ENCODE data around the gene CEACAM18.

Gene CEACAM18

DNA sequence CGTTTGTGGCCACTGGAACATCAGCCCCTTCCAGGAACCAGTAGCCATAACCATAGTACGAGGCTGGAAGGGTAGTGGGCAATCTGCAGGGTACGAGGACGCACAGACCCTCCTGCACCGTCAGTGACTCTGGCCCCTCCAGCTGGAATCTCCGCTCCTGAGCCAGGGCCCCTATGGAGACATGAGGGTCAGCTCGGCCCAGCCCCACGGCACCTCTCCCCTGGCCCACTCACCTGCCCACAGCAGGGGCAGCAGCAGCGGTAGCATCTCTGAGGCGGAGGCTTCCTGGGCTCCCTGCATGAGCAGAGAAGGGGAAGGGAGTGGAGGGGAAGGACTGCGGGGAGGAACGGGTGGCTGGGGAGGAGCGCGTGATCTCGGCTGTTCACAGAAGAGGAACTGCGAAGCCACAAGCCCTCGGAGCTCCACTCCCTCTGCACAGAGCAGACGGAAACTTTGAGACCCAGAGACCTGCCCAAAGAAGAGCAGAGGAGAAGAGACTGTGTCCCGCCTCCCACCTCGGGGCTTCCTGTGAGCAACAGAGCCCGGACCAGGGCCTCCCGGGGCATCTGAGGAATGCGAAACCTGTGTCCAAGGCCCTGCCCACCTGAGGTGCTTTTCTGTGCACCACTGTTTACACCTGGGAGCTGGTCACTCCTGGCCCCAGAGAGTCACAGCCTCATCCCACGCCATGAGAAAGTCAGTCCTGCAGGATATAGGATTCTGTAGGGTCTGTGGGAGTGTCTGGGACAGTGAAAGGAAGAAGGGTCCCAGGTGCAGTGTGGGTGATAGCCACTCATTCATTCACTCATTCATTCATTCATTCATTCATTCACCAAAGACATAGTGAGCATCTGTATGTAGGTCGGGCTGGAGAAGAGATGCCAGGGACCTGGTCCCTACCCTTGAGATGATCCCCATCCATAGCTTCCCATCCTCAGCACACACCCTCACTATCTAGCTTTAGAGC is 53.3 kb downstream of the CEACAM18 start, which contains the start of gene SIGLEC6:
Gene SIGLEC6 (minus strand): TSS at position 322 of the 967 bp plus-strand sequence. CDS start 22 bp downstream, at position 300.
- TF ChIP-seq, protein P1, sequence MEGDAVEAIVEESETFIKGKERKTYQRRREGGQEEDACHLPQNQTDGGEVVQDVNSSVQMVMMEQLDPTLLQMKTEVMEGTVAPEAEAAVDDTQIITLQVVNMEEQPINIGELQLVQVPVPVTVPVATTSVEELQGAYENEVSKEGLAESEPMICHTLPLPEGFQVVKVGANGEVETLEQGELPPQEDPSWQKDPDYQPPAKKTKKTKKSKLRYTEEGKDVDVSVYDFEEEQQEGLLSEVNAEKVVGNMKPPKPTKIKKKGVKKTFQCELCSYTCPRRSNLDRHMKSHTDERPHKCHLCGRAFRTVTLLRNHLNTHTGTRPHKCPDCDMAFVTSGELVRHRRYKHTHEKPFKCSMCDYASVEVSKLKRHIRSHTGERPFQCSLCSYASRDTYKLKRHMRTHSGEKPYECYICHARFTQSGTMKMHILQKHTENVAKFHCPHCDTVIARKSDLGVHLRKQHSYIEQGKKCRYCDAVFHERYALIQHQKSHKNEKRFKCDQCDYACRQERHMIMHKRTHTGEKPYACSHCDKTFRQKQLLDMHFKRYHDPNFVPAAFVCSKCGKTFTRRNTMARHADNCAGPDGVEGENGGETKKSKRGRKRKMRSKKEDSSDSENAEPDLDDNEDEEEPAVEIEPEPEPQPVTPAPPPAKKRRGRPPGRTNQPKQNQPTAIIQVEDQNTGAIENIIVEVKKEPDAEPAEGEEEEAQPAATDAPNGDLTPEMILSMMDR (IDR thresholded peaks at IDR 0.05; ENCODE audit: poor library complexity, severe bottlenecking) = no peak
- Histone ChIP-seq H3K27ac (ENCODE audit: poor library complexity, severe bottlenecking) (no peak within 1 kb of the TSS), H3K4me3 (ENCODE audit: severe bottlenecking) (no peak within 1 kb of the TSS), H3K9me3 (ENCODE audit: severe bottlenecking) (no peaks in the 10 kb centered on the region), H3K4me1 (ENCODE audit: insufficient read depth, poor library complexity, severe bottlenecking) (no peaks in the 10 kb centered on the region), H3K36me3 (ENCODE audit: low read depth) (no peaks in the 10 kb centered on the region), H3K27me3 (ENCODE audit: insufficient read depth, poor library complexity, severe bottlenecking) (peaks cover 42% of the 10 kb centered on the region)
- DNase-seq (ENCODE audit: low spot score) (no peak), ATAC-seq (ENCODE audit: low read depth) (no peak)

DNA sequence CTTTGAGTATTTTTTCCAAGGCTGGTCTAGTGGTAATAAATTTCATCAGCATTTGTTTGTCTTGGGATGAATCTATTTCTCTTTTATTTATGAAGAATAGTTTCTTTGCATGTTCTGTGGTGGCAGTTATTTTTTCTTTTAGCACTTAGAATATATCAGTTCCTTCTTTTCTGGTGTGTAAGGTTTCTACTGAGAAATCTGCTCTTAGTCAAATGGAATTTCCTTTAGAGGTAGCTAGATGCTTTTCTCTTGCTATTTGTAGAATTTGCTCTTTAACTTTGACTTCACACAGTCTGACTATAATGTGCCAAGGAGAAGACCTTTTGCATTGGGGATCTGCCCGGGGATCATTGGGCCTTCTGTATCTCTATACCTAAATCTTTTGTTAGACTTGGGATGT is 57.2 kb downstream of the CEACAM18 start:
- Histone ChIP-seq H3K4me3 (ENCODE audit: severe bottlenecking) (no peak overlapping the region), H3K27ac (ENCODE audit: poor library complexity, severe bottlenecking) (no peak overlapping the region), H3K4me1 (ENCODE audit: insufficient read depth, poor library complexity, severe bottlenecking) (no peaks in the 10 kb centered on the region), H3K36me3 (ENCODE audit: low read depth) (no peaks in the 10 kb centered on the region), H3K27me3 (ENCODE audit: insufficient read depth, poor library complexity, severe bottlenecking) (peaks cover 55% of the 10 kb centered on the region), H3K9me3 (ENCODE audit: severe bottlenecking) (no peaks in the 10 kb centered on the region)
- TF ChIP-seq, protein P1 (IDR thresholded peaks at IDR 0.05; ENCODE audit: poor library complexity, severe bottlenecking) = no peak
- DNase-seq (ENCODE audit: low spot score) (no peak), ATAC-seq (ENCODE audit: low read depth) (no peak)

DNA sequence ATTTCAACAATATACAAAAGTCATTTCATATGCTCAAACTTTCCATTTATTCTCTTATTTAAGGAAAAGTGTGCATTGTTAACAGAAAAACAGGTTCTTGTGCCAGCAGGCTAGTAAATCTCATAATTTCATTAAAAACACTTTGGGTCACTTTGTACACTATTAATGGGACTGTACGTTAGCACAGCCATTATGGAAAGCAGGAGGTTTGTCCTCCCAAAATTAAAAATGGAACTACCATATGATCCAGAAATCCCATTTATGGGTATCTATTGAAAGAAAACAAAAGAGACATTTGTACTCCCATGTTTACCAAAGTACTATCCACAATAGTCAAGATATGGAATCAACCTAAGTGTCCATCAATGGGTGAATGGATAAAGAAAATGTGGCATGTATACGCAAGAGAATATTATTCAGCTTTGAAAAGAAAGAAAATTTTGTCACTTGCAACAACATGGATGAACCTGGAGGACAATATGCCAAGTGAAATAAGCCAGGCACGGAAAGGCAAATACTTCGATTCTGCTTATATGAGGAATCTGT is 61.6 kb downstream of the CEACAM18 start:
- H3K27me3 ChIP-seq (ENCODE audit: insufficient read depth, poor library complexity, severe bottlenecking) = peaks cover 23% of the 10 kb centered on the region
- TF ChIP-seq, protein P1 (IDR thresholded peaks at IDR 0.05; ENCODE audit: poor library complexity, severe bottlenecking) = no peak
- H3K4me1 ChIP-seq (ENCODE audit: insufficient read depth, poor library complexity, severe bottlenecking) = no peaks in the 10 kb centered on the region
- DNase-seq (ENCODE audit: low spot score) (no peak), ATAC-seq (ENCODE audit: low read depth) (no peak)
- no peak overlapping the region for H3K27ac ChIP-seq (ENCODE audit: poor library complexity, severe bottlenecking)
- no peaks in the 10 kb centered on the region for H3K36me3 ChIP-seq (ENCODE audit: low read depth)
- no peak overlapping the region for H3K4me3 ChIP-seq (ENCODE audit: severe bottlenecking)
- H3K9me3 ChIP-seq (ENCODE audit: severe bottlenecking) = no peaks in the 10 kb centered on the region

Data from RWPE2 (cell line).